Hypothalamus (tissue), 51 donors: ENCODE data around the gene TXNIP.

Experiments
- DNase-seq, 51 donors: peaks; one replicate each; lab custom pipeline; 2025; lab: John Stamatoyannopoulos, UW

TXNIP gene

DNA sequence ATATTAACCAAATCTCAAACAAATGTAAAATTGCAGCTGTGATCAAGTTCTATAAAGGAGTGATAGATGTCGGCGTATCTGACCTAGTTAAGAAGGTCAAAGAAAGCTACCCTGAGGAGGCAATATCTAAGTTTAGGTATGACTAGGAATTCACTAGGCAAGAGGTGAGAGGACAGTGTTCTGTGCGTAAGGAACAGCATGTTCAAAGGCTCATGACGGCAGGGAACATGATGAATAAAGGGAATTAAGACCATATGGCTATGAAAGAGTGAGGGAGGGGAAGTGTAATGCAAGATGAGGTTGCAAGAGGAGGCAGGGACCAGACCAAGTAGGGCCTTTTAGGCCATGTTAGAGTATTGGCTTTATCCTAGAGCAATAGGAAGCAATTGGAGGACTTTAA lies 47.2 kb downstream of the TXNIP start:
- no peak for DNase-seq

DNA sequence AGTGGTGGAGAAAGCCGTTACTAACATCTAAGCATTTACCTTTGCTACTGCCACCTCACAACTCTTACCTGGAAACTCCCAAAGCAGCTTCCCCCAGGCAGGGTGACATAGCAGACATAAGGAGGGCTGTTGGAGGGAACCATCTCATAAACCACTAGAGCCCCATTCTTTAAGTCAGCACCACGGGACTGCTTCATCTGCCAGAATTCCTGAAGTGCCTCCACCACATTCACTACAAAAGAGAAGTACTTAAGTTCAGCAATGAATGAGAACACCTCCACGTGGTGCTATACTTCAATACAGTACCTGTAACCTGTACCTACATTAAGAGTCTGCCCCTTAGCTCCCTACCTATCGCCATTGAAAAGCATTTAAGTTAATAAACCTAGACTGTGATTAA lies 48.8 kb downstream of the TXNIP start:
- DNase-seq, result no peak

GRCh38 chr1:145946477-145946986 lies 49.8 kb downstream of the TXNIP start:
- no peak for DNase-seq

- no peak for DNase-seq
Measured at GRCh38 chr1:145944532-145944931, 51.8 kb downstream of the TXNIP start.

DNA sequence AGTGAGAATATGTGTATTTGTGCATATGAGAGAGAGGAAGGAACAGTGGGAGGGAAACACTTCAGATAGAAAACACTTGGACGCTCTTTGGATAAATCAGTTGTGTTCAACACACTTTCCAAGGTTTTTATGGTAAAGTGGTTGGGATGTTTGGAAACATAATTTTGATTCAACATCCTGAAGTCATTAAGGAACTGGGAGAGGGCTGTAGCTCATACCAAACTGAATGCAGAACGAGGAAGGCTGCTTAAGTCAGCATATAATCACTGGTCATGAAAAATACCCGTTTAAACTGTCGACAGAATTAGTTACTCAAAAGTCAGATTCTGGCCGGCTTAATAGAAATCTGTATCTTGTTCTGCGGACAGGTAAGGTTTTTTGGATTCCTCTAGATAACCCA lies 53.5 kb downstream of the TXNIP start:
- DNase-seq, result no peak
